ENCODE data around the gene MAFG.

DNA sequence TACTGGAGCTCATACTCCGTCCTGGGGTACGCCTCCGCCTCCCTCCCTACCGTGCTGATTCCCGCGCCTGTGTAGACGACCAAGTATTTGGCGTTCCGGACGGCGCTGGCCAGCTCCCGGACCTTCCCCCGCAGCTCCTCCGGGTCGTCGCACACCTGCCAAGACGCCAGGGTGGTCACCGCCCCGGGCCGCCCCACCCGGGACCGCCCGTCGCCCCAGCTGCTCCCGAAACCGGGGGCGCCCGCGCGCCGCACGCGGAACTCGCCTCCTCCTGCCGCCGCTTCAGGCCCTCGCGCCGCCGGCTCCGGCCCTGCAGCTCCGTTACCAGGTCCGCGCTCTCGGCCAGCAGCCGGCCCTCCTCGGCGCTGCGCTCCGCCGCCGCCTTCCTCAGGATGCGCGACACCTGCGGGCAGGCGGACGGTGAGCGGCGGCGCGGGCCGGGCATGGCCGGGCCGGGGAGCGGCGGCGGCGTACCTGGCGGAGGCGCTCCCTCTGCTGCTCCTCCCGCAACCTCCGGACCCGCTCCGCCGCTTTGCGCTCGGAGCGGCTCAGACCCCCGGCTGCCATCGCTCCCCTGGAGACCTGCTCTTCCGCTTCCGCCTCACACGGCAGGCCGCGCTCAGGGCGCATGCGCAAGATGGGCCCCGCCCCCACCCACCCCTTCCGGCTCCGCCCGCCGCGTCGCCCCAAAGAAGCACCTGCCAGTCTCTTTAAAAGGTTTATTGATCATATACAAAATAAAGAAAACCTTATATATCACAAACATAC, 9.8 kb downstream of the MAFG start, which contains the start of gene SIRT7:
- TF ChIP-seq CREB1 (IDR thresholded peaks at IDR 0.05; ENCODE audit: low read depth) (no peak), EP300 (IDR thresholded peaks at IDR 0.05; ENCODE audit: borderline replicate concordance) (no peak), TAF1 (IDR thresholded peaks at IDR 0.05; ENCODE audit: low read depth) (peak; percentile 75; the same call in 1 of the 2 replicates)

Data from Ishikawa (cell line).